GM19468 (cell line): ENCODE results near the gene OTUB2.

Source experiments
- ATAC-seq: cut with Tn5 transposase; IDR thresholded peaks from one replicate; pipeline ENCODE4 v1.9.1; 2021; ENCODE audit warnings: mild to moderate bottlenecking, moderate library complexity, moderate number of reproducible peaks; ENCODE audit not compliant: unreplicated experiment; ENCODE audit errors: extremely low read depth

The OTUB2 gene

GRCh38 chr14:93994919-93995682 is 31.0 kb upstream of the OTUB2 start:
- ATAC-seq, result no peak

GRCh38 chr14:93996130-93996695 is 29.9 kb upstream of the OTUB2 start:
- ATAC-seq, result no peak

GRCh38 chr14:93997082-93997481 is 29.1 kb upstream of the OTUB2 start, which contains the start of gene CCDC197:
TSS of gene CCDC197 (plus strand) at chr14:93997301. CDS start at chr14:93998132, 831 bp downstream.
- no peak for ATAC-seq

- ATAC-seq, result no peak
These were observed 27.9 kb upstream of the OTUB2 start for GRCh38 chr14:93997916-93998870.

- ATAC-seq, result no peak
These were observed 27.2 kb upstream of the OTUB2 start for GRCh38 chr14:93998871-93999403.

GRCh38 chr14:93999573-93999972 is 26.6 kb upstream of the OTUB2 start:
- ATAC-seq, result no peak

GRCh38 chr14:94000267-94000666 is 25.9 kb upstream of the OTUB2 start:
- no peak for ATAC-seq

- no peak for ATAC-seq
These were observed 25.1 kb upstream of the OTUB2 start for GRCh38 chr14:94001016-94001415.

GRCh38 chr14:94001501-94002396 is 24.4 kb upstream of the OTUB2 start:
- no peak for ATAC-seq

GRCh38 chr14:94003397-94003796 is 22.7 kb upstream of the OTUB2 start:
- ATAC-seq, result no peak

GRCh38 chr14:94004015-94004414 is 22.1 kb upstream of the OTUB2 start:
- ATAC-seq, result no peak

GRCh38 chr14:94005324-94006073 is 20.6 kb upstream of the OTUB2 start:
- ATAC-seq, result no peak

GRCh38 chr14:94008234-94008633 is 17.9 kb upstream of the OTUB2 start:
- ATAC-seq, result no peak

- no peak for ATAC-seq
These were observed 16.4 kb upstream of the OTUB2 start for GRCh38 chr14:94009767-94010166.

GRCh38 chr14:94010625-94011024 is 15.5 kb upstream of the OTUB2 start:
- ATAC-seq, result no peak

- no peak for ATAC-seq
These were observed 14.3 kb upstream of the OTUB2 start for GRCh38 chr14:94011795-94012194.

- no peak for ATAC-seq
These were observed 11.8 kb upstream of the OTUB2 start for GRCh38 chr14:94014382-94014781.

GRCh38 chr14:94015223-94015622 is 10.9 kb upstream of the OTUB2 start:
- no peak for ATAC-seq

- ATAC-seq, result no peak
These were observed 9.6 kb upstream of the OTUB2 start for GRCh38 chr14:94016446-94016976.
